Testis (tissue), 3 donors: ENCODE measurements around the gene PRMT9. TPM values are rescaled to one million over a fixed set of nuclear protein-coding genes. Genes with fewer than 3 reads are reported as not detected.

Experiments used
- DNase-seq: peaks from one replicate; pipeline ENCODE4 v3.0.0-alpha.2; 2019
- H3K27ac ChIP-seq, 2 donors: fragments of 200-600 bp; sonication (generic); one replicate each; pipeline ENCODE4 v1.5.1; 2019
- H3K27me3 ChIP-seq: fragments of 200-600 bp; sonication (generic); one replicate; pipeline ENCODE4 v1.5.1; 2019
- H3K36me3 ChIP-seq: fragments of 200-600 bp; sonication (generic); one replicate; pipeline ENCODE4 v1.5.1; 2017; ENCODE audit warnings: low read depth; ENCODE audit errors: missing control alignments
- H3K4me1 ChIP-seq: fragments of 200-600 bp; sonication (generic); one replicate; pipeline ENCODE4 v1.5.1; 2019
- H3K4me3 ChIP-seq, 2 donors: fragments of 200-600 bp; sonication (generic); one replicate each; pipeline ENCODE4 v1.5.1; 2017 to 2019
- H3K9me3 ChIP-seq: fragments of 200-600 bp; sonication (generic); one replicate; pipeline ENCODE4 v1.5.1; 2017
- CTCF ChIP-seq, 3 experiments: fragments of 450-650 bp in 2 of 3; fragments of 200-600 bp in 1 of 3; sonication (generic) in 1 of 3; IDR thresholded peaks; one replicate each; pipeline ENCODE4 v1.5.1; 2016 to 2019; ENCODE audit warnings: antibody characterized with exemption in 3 of 3, mild to moderate bottlenecking in 2 of 3, moderate library complexity in 1 of 3
- POLR2A ChIP-seq: fragments of 450-650 bp; IDR thresholded peaks from one replicate; pipeline ENCODE4 v1.6.1; 2017; ENCODE audit warnings: antibody characterized with exemption, mild to moderate bottlenecking, moderate library complexity
- WGBS, 2 donors: methylation state at CpG; one replicate each; pipeline ENCODE4 v1.1.5; 2018; 5-methylcytosine and 5-hydroxymethylcytosine counted together
- intact Hi-C: fragments of 100-400 bp; cut with DNase I; formaldehyde crosslinking; loops from one replicate; pipeline ENCODE4 v1.15.1; 2023; ENCODE audit warnings: low total_unique reads
- polyA plus RNA-seq: library from polyadenylated mRNA; stranded (reverse); fragments of 350-450 nt; fragmentation: Illumina TruSeq; extraction: RNeasy Lipid Tissue Mini Kit (QIAGEN cat#74804); gene quantifications from one replicate; pipeline ENCODE4 v1.2.3, GENCODE V29; 2014; ENCODE audit warnings: low read depth, low replicate concordance; ENCODE audit not compliant: insufficient read depth
- total RNA-seq, 2 donors: library from RNA; depleted of rRNA; stranded (reverse); fragments of >200 nt; gene quantifications; one replicate each; pipeline ENCODE4 v1.2.3, GENCODE V29; 2016

Gene PRMT9
- total and polyA plus RNA-seq, 3 donors from 2014 or later = 22.7 to 27.5 (median 24.6) TPM

DNA sequence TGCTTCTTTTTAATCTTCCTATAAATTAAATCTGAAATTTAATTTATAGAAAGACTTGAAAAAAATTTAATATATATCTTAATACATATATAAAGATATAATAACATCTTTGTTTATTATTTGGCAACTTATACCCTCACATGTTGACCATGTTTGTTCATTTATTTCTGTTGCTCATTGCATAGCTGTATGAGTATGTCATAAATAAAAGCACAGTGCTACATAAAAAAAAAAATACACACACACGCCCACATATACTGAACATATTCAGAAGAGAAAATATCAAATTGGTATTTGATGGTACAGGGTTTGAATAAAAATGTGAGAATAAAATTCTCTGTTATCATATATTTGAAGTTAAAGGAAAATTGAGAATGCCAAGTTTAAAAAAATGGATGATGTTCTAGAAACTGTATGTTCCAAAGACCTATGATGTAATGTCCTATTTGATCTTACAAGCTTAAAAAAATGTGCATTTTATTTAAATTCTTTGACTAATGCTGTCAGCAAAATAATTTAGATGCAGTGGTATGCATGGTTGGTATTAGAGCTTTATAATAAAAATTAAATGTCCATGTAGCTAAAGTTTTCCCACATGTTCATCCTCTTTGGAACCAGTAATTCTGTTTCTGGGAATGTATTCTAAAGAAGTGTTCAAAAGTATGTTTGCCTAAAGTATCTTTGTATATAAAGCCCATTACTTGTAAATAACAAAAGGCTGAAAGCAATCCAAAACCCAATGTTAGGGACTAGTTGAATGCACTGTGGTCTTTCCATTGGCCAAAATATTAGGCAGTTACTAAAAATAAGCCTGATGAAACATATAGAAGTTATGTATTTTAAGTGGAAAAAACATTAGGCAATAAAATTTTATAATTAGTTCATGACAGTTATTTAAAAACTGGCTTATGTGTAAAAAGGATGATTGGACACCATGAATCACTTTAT is 53.9 kb downstream of the PRMT9 start:
- no peaks in the 10 kb centered on the region for H3K27me3 ChIP-seq
- intact Hi-C loops = no loop called here
- no peak overlapping the region for H3K4me3 ChIP-seq
- no peak overlapping the region for H3K27ac ChIP-seq
- no peaks in the 10 kb centered on the region for H3K9me3 ChIP-seq
- no peak for TF ChIP-seq POLR2A
- no peak for TF ChIP-seq CTCF (IDR thresholded peaks at IDR 0.05)
- no peak for DNase-seq
- H3K4me1 ChIP-seq = no peaks in the 10 kb centered on the region
- no peaks in the 10 kb centered on the region for H3K36me3 ChIP-seq
- 90 to 100% methylated on average over 1 of the region's 1 CpG for WGBS, 2 donors

DNA sequence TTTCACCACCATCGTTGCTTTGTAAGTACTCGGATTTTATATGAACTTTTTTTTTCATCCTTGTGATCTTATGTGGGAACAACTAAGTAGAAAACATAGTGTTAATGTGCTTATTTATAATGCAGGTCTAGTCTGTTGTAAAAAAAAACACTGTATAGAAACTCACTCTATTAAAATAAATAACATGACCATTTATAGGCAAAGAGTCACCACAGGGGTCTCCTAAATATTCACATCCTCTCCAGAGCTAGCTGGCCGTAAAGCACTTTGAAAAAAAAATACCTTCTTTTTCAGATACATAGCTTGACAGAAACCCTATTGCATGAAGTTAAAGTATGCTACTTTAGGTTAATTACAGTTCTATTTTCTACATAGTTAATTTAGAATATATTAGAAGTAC is 55.5 kb downstream of the PRMT9 start:
- Histone ChIP-seq H3K9me3 (no peaks in the 10 kb centered on the region), H3K27me3 (no peaks in the 10 kb centered on the region), H3K4me1 (no peaks in the 10 kb centered on the region), H3K27ac (no peak overlapping the region), H3K4me3 (no peak overlapping the region), H3K36me3 (no peaks in the 10 kb centered on the region)
- intact Hi-C loops = no loop called here
- no peak for DNase-seq
- 72 to 77% methylated on average over 3 of the region's 3 CpGs for WGBS, 2 donors
- TF ChIP-seq CTCF (IDR thresholded peaks at IDR 0.05) = no peak
- no peak for TF ChIP-seq POLR2A

GRCh38 chr4:147626903-147627302 is 57.1 kb downstream of the PRMT9 start:
- WGBS, 2 donors = 94% methylated on average over 4 of the region's 4 CpGs
- TF ChIP-seq POLR2A (no peak), CTCF (IDR thresholded peaks at IDR 0.05) (no peak)
- Histone ChIP-seq H3K4me3 (no peak overlapping the region), H3K36me3 (no peaks in the 10 kb centered on the region), H3K27me3 (no peaks in the 10 kb centered on the region), H3K9me3 (no peaks in the 10 kb centered on the region), H3K4me1 (no peaks in the 10 kb centered on the region), H3K27ac (no peak overlapping the region)
- no peak for DNase-seq
- intact Hi-C loops = no loop called here

DNA sequence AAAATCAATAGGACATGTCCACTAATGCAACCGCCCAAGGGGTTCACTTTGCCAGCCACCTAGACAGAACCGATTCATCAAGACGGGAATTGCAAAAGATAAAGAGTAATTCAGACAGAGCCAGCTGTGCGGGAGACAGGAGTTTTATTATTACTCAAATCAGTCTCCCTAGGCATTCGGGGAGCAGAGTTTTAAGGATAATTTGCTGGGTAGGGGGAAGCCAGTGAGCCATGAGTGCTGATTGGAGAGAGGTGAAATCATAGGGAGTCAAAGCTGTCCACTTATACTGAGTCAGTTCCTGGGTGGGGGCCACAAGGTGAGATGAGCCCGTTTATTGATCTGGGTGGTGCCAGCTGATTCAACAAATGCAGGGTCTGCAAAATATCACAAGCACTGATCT is 58.2 kb downstream of the PRMT9 start:
- intact Hi-C loops = no loop called here
- no peaks in the 10 kb centered on the region for H3K36me3 ChIP-seq
- H3K27ac ChIP-seq = no peak overlapping the region
- H3K27me3 ChIP-seq = no peaks in the 10 kb centered on the region
- peaks cover 9% of the 10 kb centered on the region for H3K4me1 ChIP-seq
- 83 to 84% methylated on average over 6 of the region's 6 CpGs for WGBS, 2 donors
- no peaks in the 10 kb centered on the region for H3K9me3 ChIP-seq
- no peak for DNase-seq
- TF ChIP-seq CTCF (IDR thresholded peaks at IDR 0.05) = no peak
- no peak overlapping the region for H3K4me3 ChIP-seq

- H3K36me3 ChIP-seq = no peaks in the 10 kb centered on the region
- no peaks in the 10 kb centered on the region for H3K27me3 ChIP-seq
- H3K9me3 ChIP-seq = no peaks in the 10 kb centered on the region
- no peak for DNase-seq
- 73 to 77% methylated on average over 2 of the region's 2 CpGs for WGBS, 2 donors
- no peak overlapping the region for H3K4me3 ChIP-seq
- intact Hi-C loops = no loop called here
- H3K4me1 ChIP-seq = peaks cover 25% of the 10 kb centered on the region
- TF ChIP-seq POLR2A = no peak
- no peak for TF ChIP-seq CTCF (IDR thresholded peaks at IDR 0.05)
- no peak overlapping the region for H3K27ac ChIP-seq
Measured at GRCh38 chr4:147620315-147620714, 63.6 kb downstream of the PRMT9 start.
